Thoracic aorta (tissue), 2 donors: ENCODE measurements around the gene CELF1. TPM values are rescaled to one million over a fixed set of nuclear protein-coding genes. Genes with fewer than 3 reads are reported as not detected.
"Not testable (repeated sequence)": the region's sequence is repeated elsewhere in the genome, so short reads cannot be mapped to it uniquely, and the experiment has no call there.

Experiments used
- ATAC-seq: fragments of 150-250 bp; one replicate; pipeline ENCODE4 v1.8.0; 2017; ENCODE audit warnings: low read depth; ENCODE audit not compliant: insufficient number of reproducible peaks, low FRiP score
- DNase-seq: peaks from one replicate; pipeline ENCODE4 v3.0.0-alpha.2; 2020; ENCODE audit warnings: low spot score
- H3K27ac ChIP-seq, 2 donors: fragments of 200-600 bp; sonication (generic); 1 replicate in 1 of 2; 2 replicates in 1 of 2; pipeline ENCODE4 v1.5.1; 2016; ENCODE audit warnings: mild to moderate bottlenecking in 2 of 2, moderate library complexity in 2 of 2
- H3K27me3 ChIP-seq: fragments of 200-600 bp; sonication (generic); replicated peaks from 2 replicates; pipeline ENCODE4 v1.6.0; 2016; ENCODE audit warnings: mild to moderate bottlenecking; ENCODE audit not compliant: insufficient read depth
- H3K36me3 ChIP-seq: fragments of 200-600 bp; sonication (generic); one replicate; pipeline ENCODE4 v1.5.1; 2016
- H3K4me1 ChIP-seq, 2 donors: fragments of 200-600 bp; sonication (generic); 1 replicate in 1 of 2; 2 replicates in 1 of 2; pipeline versions ENCODE4 v1.5.1 to v1.6.0; 2016; ENCODE audit warnings: low read depth in 2 of 2, mild to moderate bottlenecking in 1 of 2; ENCODE audit not compliant: control insufficient read depth in 1 of 2
- H3K4me3 ChIP-seq: fragments of 200-600 bp; sonication (generic); 2 replicates; pipeline ENCODE4 v1.5.1; 2016; ENCODE audit warnings: mild to moderate bottlenecking
- H3K9me3 ChIP-seq: fragments of 200-600 bp; sonication (generic); 2 replicates; pipeline ENCODE4 v1.5.1; 2016
- total RNA-seq, 2 donors: library from RNA; depleted of rRNA; stranded (reverse); fragments of >200 nt; gene quantifications; one replicate each; pipeline versions ENCODE4 v1.1.0 to v1.2.3, GENCODE V29; 2016
- TF ChIP-seq, protein P1 (sequence below): fragments of 200-600 bp; sonication (generic); IDR thresholded peaks from one replicate; pipeline ENCODE4 v1.5.1; 2019; ENCODE audit warnings: antibody characterized with exemption

The CELF1 gene
- total RNA-seq, 2 donors from 2014 or later = 112 to 114 TPM

DNA sequence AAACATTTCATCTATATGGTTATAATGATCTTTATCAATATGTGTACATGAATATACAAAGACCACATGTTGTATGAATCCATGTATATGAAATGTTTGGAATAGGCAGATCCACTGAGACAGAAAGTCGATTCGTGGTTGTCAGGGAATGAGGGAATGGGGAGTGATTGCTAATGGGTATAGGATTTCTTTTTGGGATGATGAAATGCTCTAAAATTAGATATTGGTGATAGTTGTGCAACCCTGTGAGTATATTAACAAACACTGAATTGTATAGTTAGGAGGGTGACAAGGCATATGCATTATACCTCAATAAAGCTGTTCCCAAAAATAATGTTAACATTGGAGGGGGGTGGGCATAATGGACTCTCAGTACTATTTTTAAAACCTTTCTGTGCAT lies 7.5 kb upstream of the CELF1 start:
- TF ChIP-seq, protein P1, sequence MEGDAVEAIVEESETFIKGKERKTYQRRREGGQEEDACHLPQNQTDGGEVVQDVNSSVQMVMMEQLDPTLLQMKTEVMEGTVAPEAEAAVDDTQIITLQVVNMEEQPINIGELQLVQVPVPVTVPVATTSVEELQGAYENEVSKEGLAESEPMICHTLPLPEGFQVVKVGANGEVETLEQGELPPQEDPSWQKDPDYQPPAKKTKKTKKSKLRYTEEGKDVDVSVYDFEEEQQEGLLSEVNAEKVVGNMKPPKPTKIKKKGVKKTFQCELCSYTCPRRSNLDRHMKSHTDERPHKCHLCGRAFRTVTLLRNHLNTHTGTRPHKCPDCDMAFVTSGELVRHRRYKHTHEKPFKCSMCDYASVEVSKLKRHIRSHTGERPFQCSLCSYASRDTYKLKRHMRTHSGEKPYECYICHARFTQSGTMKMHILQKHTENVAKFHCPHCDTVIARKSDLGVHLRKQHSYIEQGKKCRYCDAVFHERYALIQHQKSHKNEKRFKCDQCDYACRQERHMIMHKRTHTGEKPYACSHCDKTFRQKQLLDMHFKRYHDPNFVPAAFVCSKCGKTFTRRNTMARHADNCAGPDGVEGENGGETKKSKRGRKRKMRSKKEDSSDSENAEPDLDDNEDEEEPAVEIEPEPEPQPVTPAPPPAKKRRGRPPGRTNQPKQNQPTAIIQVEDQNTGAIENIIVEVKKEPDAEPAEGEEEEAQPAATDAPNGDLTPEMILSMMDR = no peak
- ATAC-seq (no peak), DNase-seq (no peak)
- H3K27ac ChIP-seq = no peak overlapping the region
- no peaks in the 10 kb centered on the region for H3K9me3 ChIP-seq
- no peaks in the 10 kb centered on the region for H3K36me3 ChIP-seq
- H3K27me3 ChIP-seq = no peaks in the 10 kb centered on the region
- no peak overlapping the region for H3K4me3 ChIP-seq
- H3K4me1 ChIP-seq = peaks cover 0 to 9% of the 10 kb centered on the region in 2 donors

DNA sequence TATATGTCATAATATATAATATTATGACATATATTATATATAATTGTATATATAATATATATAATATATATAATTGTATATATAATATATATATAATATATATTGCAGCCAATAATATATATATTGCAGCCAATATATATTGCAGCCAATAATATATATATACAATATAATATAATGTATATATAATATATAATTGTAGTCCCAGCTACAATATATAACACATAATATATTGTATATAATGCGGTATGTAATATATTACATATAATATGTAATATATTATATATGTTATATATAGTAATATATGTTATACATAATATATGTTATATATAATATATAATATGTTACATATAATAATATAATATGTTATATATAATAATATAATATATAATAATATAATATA lies 5.8 kb upstream of the CELF1 start:
- Histone ChIP-seq H3K27ac (no peak overlapping the region), H3K36me3 (no peaks in the 10 kb centered on the region), H3K27me3 (no peaks in the 10 kb centered on the region), H3K9me3 (no peaks in the 10 kb centered on the region), H3K4me3 (no peak overlapping the region), H3K4me1 (no peaks in the 10 kb centered on the region)
- no peak for ATAC-seq
- no peak for DNase-seq
- TF ChIP-seq, protein P1 = no peak

DNA sequence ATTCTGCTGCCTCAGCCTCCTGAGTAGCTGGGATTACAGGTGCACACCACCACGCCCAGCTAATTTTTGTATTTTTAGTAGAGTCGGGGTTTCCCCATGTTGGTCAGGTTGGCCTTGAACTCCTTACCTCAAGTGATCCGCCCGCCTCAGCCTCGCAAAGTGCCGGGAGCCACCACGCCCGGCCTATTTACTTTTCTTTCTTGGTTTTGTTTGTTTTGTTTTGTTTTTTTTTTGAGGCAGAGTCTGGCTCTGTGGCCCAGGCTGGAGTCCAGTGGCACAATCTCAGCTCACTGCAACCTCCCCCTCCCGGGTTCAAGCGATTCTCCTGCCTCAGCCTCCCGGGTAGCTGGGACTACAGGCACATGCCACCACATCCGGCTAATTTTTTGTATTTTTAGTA lies 4.1 kb upstream of the CELF1 start:
- not testable (repeated sequence) for H3K27ac ChIP-seq, DNase-seq, H3K27me3 ChIP-seq

DNA sequence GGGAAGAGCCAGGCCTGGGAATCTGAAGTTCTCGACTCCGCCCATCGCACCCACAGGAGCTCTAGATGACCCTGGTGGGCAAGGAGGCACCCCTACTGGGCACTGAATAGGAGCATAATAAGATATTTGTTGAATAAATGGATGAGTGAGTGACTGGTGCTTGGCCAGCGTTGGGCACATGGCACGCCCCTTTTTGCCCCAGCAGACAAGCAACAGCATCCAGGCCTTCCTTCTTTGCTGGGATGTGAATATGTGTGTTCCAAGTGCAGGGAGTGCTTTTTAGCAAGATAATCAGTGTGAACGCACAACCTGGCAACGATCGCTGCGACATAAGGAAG lies 443 bp upstream of the CELF1 start:
- H3K36me3 ChIP-seq = no peaks in the 10 kb centered on the region
- no peaks in the 10 kb centered on the region for H3K27me3 ChIP-seq
- DNase-seq (no peak), ATAC-seq (no peak)
- no peaks in the 10 kb centered on the region for H3K9me3 ChIP-seq
- H3K27ac ChIP-seq = peak overlapping the region; percentile 85 to 89
- peaks cover 25 to 38% of the 10 kb centered on the region in 2 donors for H3K4me1 ChIP-seq
- TF ChIP-seq, protein P1 = peak; percentile 4
- peak overlapping the region; percentile 85 for H3K4me3 ChIP-seq

More for the DNA sequence above, 4.1 kb upstream of the CELF1 start:
- ATAC-seq, H3K4me1 ChIP-seq, H3K36me3 ChIP-seq, H3K4me3 ChIP-seq, H3K9me3 ChIP-seq: not testable (repeated sequence)

DNA sequence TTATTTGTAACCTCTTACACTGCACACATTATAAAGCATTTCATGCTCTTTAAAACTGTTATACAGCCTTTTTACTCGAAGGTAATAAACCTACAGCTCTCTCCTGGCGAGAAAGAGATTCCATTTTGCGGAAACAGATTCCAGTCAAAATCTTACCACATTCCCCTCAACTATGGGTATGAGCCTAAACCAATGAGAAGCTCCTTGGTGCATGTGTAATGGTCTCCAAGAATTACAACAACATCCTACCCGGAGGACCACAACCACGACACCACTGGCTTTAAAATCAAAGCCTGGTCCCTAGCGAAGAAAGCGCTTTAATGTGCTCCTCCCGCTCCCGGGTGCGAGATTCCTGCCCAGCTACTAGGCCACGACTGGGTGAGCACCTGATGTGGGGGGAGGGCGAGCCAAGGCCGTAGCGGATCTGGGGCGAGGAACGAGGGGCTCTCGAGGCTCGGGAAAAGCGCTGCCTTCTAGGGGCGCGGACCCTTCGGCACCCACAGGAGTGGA lies 821 bp downstream of the CELF1 start:
- peaks cover 25 to 47% of the 10 kb centered on the region in 2 donors for H3K4me1 ChIP-seq
- H3K27me3 ChIP-seq = no peaks in the 10 kb centered on the region
- H3K36me3 ChIP-seq = no peaks in the 10 kb centered on the region

More for the DNA sequence above, 821 bp downstream of the CELF1 start:
- H3K4me3 ChIP-seq = peak overlapping the region; percentile 85
- TF ChIP-seq, protein P1 = no peak
- H3K9me3 ChIP-seq = no peaks in the 10 kb centered on the region
- ATAC-seq (no peak), DNase-seq (no peak)
- H3K27ac ChIP-seq = peak overlapping the region; percentile 85 to 89
